Neural cell (in vitro differentiated cells): ENCODE data around the gene SCART1.

Source experiments
- POLR2AphosphoS5 ChIP-seq: IDR thresholded peaks from 2 replicates; pipeline ENCODE4 v1.6.1; 2012
- TF ChIP-seq, protein P1 (sequence below): fragments of 450-650 bp; IDR thresholded peaks from 2 replicates; pipeline ENCODE4 v1.5.1; 2014; ENCODE audit warnings: antibody characterized with exemption, mild to moderate bottlenecking, moderate library complexity; ENCODE audit not compliant: poor library complexity, severe bottlenecking

GRCh38 chr10:133473270-133473669 is 19.5 kb downstream of the SCART1 start:
- TF ChIP-seq, protein P1, sequence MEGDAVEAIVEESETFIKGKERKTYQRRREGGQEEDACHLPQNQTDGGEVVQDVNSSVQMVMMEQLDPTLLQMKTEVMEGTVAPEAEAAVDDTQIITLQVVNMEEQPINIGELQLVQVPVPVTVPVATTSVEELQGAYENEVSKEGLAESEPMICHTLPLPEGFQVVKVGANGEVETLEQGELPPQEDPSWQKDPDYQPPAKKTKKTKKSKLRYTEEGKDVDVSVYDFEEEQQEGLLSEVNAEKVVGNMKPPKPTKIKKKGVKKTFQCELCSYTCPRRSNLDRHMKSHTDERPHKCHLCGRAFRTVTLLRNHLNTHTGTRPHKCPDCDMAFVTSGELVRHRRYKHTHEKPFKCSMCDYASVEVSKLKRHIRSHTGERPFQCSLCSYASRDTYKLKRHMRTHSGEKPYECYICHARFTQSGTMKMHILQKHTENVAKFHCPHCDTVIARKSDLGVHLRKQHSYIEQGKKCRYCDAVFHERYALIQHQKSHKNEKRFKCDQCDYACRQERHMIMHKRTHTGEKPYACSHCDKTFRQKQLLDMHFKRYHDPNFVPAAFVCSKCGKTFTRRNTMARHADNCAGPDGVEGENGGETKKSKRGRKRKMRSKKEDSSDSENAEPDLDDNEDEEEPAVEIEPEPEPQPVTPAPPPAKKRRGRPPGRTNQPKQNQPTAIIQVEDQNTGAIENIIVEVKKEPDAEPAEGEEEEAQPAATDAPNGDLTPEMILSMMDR: no peak
- TF ChIP-seq POLR2AphosphoS5: no peak
